Activated CD4-positive, alpha-beta T cell treated with anti-CD3 and anti-CD28 coated beads for 36 hours (primary cell): Measurements from ENCODE around the gene SORL1. TPM values are rescaled to one million over a fixed set of nuclear protein-coding genes. Genes with fewer than 3 reads are reported as not detected.
A peak's percentile ranks its signal among the peaks of the same experiment; 100 is the strongest.

ENCODE experiments used
- ATAC-seq: fragments of 200-7000 bp; cut with Tn5 transposase; one replicate; pipeline ENCODE4 v1.10.0; 2021; ENCODE audit warnings: mild to moderate bottlenecking, moderate library complexity
- CTCF ChIA-PET: fragments of 350-600 bp; sonication (Branson Sonifier 250); formaldehyde crosslinking; loops from one replicate; lab custom pipeline; 2021; ENCODE audit warnings: antibody characterized with exemption; lab: Charles Lee
- POLR2A ChIA-PET: fragments of 350-600 bp; sonication (Branson Sonifier 250); formaldehyde crosslinking; loops from one replicate; lab custom pipeline; 2021; ENCODE audit warnings: antibody characterized with exemption, inconsistent platforms; lab: Charles Lee
- DNase-seq: peaks from one replicate; pipeline ENCODE4 v3.0.0-alpha.2; 2020
- H3K27ac Mint-ChIP-seq: one replicate; pipeline ENCODE4 v1.8.0; 2021; ENCODE audit warnings: mixed read lengths
- H3K27me3 Mint-ChIP-seq: one replicate; pipeline ENCODE4 v1.8.0; 2021; ENCODE audit warnings: mixed read lengths
- H3K36me3 Mint-ChIP-seq: one replicate; pipeline ENCODE4 v1.8.0; 2021; ENCODE audit warnings: low read depth, mixed read lengths
- H3K4me1 Mint-ChIP-seq: one replicate; pipeline ENCODE4 v1.8.0; 2021; ENCODE audit warnings: mixed read lengths
- H3K4me3 Mint-ChIP-seq: one replicate; pipeline ENCODE4 v1.8.0; 2021; ENCODE audit warnings: mild to moderate bottlenecking, moderate library complexity, mixed read lengths
- H3K9me3 Mint-ChIP-seq: one replicate; pipeline ENCODE4 v1.8.0; 2021; ENCODE audit warnings: low read depth, mixed read lengths
- intact Hi-C, 2 experiments: fragments of 100-400 bp; cut with DNase I in 1 of 2; cut with micrococcal nuclease in 1 of 2; formaldehyde crosslinking; loops; one replicate each; pipeline versions ENCODE4 v1.14.2 to v1.15.1; 2022 to 2024; cut with DNase I, micrococcal nuclease
- total RNA-seq, 2 experiments: library from RNA; stranded (reverse); gene quantifications; one replicate each; pipeline ENCODE4 v1.2.3, GENCODE V29; 2021

SORL1 gene
- total RNA-seq, 2 experiments from 2014 or later, result 53.5 to 68.0 TPM

DNA sequence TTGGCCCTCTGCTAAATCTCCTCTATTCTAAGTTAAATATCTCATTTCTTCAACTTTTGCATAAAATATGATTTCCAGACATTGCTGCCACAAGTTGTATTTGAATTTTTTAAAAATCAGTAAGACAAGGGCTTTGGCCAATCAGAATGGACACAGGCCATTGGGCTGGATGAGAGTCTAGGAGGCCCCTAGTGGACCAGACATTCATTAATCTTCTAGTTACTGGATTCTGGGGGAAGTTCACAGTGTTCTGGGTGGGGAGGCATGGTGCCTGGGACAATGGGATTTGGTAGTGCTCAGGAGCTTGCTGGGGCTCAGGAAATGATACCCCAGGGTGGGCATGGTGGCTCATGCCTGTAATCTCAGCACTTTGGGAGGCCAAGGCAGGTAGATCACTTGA, 12.4 kb upstream of the SORL1 start:
- Mint-ChIP-seq H3K4me1 (peaks cover 52% of the 10 kb centered on the region), H3K9me3 (no peaks in the 10 kb centered on the region), H3K27ac (no peak overlapping the region), H3K4me3 (no peak overlapping the region), H3K27me3 (no peaks in the 10 kb centered on the region), H3K36me3 (peaks cover 6% of the 10 kb centered on the region)
- DNase-seq (no peak), ATAC-seq (no peak)
- CTCF ChIA-PET, result interaction anchor here (1.0 kb wide), 1 partner anchor 11 kb away, joined by 3 read pairs; no protein-coding TSS in a partner anchor
- POLR2A ChIA-PET, result no interaction called here
- intact Hi-C loops, result no loop called here

DNA sequence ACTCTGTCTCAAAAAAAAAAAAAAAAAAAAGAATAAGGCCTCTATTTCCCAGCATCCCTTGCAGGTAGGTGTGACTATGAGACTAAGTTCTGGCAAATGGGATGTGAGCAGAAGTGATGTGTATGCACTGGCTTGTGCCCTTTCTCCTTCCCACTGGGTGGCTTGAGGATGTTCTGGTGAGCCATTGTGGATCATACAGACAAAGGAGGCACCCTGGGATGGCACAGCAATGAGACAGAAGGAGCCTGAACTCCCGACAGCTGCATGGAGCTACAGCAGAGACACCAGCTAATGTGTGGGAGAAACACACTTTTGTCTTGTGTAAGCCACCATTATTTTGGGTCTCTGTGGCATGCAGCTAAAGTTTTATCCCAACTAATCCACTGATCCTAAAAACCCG, 10.6 kb upstream of the SORL1 start:
- H3K4me1 Mint-ChIP-seq, result peaks cover 53% of the 10 kb centered on the region
- no peaks in the 10 kb centered on the region for H3K27me3 Mint-ChIP-seq
- intact Hi-C loops, result no loop called here
- DNase-seq (no peak), ATAC-seq (no peak)
- no peaks in the 10 kb centered on the region for H3K9me3 Mint-ChIP-seq
- no peak overlapping the region for H3K27ac Mint-ChIP-seq
- ChIA-PET POLR2A (interaction anchor here (0.6 to 1.2 kb wide), 3 partner anchors 20 to 147 kb away, joined by 3 to 4 read pairs (median 3); no protein-coding TSS in a partner anchor), CTCF (interaction anchor here (0.7 to 1.3 kb wide), 3 partner anchors 35 to 139 kb away, joined by 3 to 4 read pairs (median 3); no protein-coding TSS in a partner anchor)
- H3K36me3 Mint-ChIP-seq, result peaks cover 9% of the 10 kb centered on the region
- no peak overlapping the region for H3K4me3 Mint-ChIP-seq

DNA sequence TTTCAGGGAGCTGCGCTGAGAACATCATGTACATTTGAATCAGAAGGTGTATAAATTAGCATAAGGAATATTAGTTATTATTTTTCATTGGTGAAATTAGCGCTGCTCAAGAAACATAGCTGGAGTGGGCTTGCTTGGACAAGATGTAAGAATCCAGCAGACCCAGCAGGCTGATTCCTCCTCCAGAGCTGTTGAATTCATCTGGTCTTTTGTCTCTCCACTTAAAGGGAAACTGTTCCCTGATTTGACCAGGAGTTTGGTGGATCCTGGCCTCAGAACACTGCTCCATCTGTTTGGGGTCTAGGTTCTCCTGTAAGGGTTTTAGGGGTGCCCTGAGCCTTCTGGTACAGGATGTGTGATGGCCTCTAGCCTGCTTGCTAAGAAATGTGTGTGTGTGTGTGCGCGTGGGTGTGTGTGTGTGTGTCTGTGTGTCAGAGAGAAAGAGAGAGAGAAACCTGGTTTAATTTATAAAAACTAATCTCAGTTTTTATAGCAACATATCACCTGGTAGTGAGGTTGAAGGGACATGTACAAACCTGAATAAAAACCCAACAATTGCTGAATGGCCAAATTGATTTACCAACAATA, 8.3 kb upstream of the SORL1 start:
- H3K27ac Mint-ChIP-seq, result peak overlapping the region; percentile 79

DNA sequence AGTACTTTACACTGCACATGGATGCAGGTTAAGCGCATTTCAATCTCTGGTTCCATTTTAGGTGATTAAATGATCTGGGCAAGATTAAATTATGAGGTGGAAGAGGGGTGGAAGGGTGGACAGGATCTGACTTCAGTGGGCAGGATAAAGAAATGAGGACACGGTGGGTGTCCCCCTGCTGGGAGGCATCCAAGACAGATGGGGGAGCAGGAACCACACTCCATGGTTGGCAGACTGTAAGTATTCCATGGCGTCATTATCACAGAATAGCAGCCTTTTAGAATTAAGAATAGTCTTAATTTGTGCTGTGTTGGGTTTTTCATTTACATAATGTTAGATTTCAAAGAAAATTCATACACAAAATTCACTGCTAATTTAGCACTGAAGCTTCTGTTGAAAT, 7.6 kb upstream of the SORL1 start:
- Mint-ChIP-seq H3K27me3 (no peaks in the 10 kb centered on the region), H3K36me3 (peaks cover 11% of the 10 kb centered on the region), H3K9me3 (no peaks in the 10 kb centered on the region), H3K4me3 (peak overlapping the region; percentile 4), H3K27ac (peak overlapping the region; percentile 86), H3K4me1 (peaks cover 63% of the 10 kb centered on the region)
- DNase-seq (no peak), ATAC-seq (no peak)
- intact Hi-C loops, result no loop called here
- POLR2A ChIA-PET, result no interaction called here
- CTCF ChIA-PET, result interaction anchor here (1.3 to 1.4 kb wide), 2 partner anchors 8 to 30 kb away, joined by 3 read pairs; no protein-coding TSS in a partner anchor

More for the DNA sequence above, 8.3 kb upstream of the SORL1 start:
- ChIA-PET POLR2A (no interaction called here), CTCF (interaction anchor here (0.8 to 1.8 kb wide), 5 partner anchors 13 to 76 kb away, joined by 3 to 6 read pairs (median 3); no protein-coding TSS in a partner anchor)
- Mint-ChIP-seq H3K27me3 (no peaks in the 10 kb centered on the region), H3K36me3 (peaks cover 11% of the 10 kb centered on the region), H3K4me1 (peaks cover 56% of the 10 kb centered on the region), H3K9me3 (no peaks in the 10 kb centered on the region), H3K4me3 (no peak overlapping the region)
- DNase-seq (peak; percentile 69), ATAC-seq (peak; percentile 38)
- intact Hi-C loops, result no loop called here

DNA sequence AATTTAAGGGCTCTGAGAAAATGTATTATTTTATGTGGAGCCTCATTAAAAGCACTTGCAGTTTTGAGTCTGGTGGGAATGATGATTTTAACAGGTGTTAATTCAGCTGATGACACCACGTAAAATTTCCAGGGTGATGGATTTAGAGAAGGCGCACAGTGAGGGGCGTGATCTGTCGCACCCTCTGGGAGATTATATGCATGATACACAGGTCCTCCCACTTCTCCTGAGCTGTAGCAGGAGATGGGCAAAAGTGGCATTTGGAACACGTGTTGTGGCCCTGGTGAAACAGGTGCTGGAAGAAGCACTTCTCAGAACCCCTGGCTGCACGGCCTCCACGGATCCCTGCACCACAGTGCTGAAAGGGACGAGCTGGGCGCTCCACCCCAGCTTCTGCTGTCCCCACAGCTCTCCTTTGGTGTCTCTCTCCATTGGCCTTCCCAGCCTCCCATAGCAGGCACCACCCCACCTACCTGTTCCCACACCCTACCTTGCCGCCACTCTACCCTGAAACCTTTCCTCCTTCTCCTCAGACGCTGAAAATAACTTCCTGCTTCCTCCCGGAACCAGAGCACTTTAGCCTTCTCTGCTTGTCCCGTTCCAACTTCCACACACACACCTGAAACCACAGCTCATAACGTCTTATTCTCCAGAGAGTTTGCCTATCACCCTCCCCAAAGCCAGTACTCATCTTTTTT, 6.9 kb upstream of the SORL1 start:
- Mint-ChIP-seq H3K27me3 (no peaks in the 10 kb centered on the region), H3K27ac (peak overlapping the region; percentile 86), H3K36me3 (peaks cover 11% of the 10 kb centered on the region), H3K9me3 (no peaks in the 10 kb centered on the region), H3K4me3 (peak overlapping the region; percentile 26), H3K4me1 (peaks cover 70% of the 10 kb centered on the region)
- ChIA-PET POLR2A (interaction anchor here (0.5 kb wide), 1 partner anchor 36 kb away, joined by 5 read pairs; no protein-coding TSS in a partner anchor), CTCF (interaction anchor here (1.3 to 1.4 kb wide), 2 partner anchors 8 to 30 kb away, joined by 3 read pairs; no protein-coding TSS in a partner anchor)
- intact Hi-C loops, result no loop called here
- DNase-seq, result no peak
- no peak for ATAC-seq

DNA sequence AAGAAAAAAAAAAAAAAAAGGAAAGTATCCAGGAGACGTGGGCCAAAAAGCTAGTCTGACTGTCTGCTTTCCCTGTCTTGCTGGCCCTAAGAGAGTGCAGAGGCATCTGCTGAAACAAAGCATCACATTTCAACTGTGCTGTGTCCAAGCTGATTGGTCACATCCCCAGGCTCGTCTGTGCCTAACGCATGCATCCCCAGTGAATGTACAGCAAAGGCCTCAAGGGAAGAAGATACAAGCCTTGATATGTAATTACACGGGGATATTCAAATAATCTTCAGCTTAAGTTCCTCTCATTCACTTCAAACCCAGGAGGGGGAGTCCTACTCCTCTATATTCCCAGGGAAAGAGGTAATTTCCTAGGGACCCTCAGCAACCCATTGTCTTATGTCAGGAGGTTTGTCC, 5.4 kb upstream of the SORL1 start:
- DNase-seq, result no peak
- Mint-ChIP-seq H3K4me1 (peaks cover 77% of the 10 kb centered on the region), H3K27me3 (no peaks in the 10 kb centered on the region), H3K36me3 (peaks cover 11% of the 10 kb centered on the region), H3K27ac (peak overlapping the region; percentile 82), H3K4me3 (no peak overlapping the region), H3K9me3 (no peaks in the 10 kb centered on the region)
- CTCF ChIA-PET, result interaction anchor here (0.6 to 1.4 kb wide), 3 partner anchors 12 to 14 kb away, joined by 3 to 5 read pairs (median 4); no protein-coding TSS in a partner anchor
- POLR2A ChIA-PET, result interaction anchor here (1.0 kb wide), 1 partner anchor 15 kb away, joined by 3 read pairs; no protein-coding TSS in a partner anchor
- intact Hi-C loops, result no loop called here
- no peak for ATAC-seq

DNA sequence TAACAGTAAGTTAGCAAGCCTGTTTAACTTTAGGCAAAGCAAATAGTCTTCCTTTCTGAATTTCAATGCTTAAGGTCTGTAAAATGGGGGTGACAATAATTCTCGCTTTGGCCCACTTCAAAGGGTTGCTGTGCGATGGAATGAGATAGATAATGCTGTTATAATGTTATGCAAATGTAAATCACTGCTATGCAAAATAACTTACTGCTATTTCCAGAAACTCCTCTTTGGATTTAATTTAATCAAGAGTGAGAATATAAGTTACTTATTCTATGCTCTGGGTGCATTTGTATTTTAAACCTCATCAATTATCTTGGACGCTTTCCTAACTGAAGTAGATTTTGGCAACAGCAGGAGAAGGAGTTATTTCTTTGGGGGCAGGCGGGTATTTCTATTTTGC, 4.1 kb upstream of the SORL1 start:
- Mint-ChIP-seq H3K27me3 (no peaks in the 10 kb centered on the region), H3K4me3 (no peak overlapping the region), H3K27ac (peak overlapping the region; percentile 86), H3K36me3 (peaks cover 12% of the 10 kb centered on the region), H3K4me1 (peaks cover 79% of the 10 kb centered on the region), H3K9me3 (no peaks in the 10 kb centered on the region)
- DNase-seq (no peak), ATAC-seq (no peak)
- ChIA-PET CTCF (interaction anchor here (0.8 to 1.4 kb wide), 2 partner anchors 13 to 143 kb away, joined by 3 to 5 read pairs; no protein-coding TSS in a partner anchor), POLR2A (no interaction called here)
- intact Hi-C loops, result loop anchor here in 1 of 2 experiments (2.0 kb wide), 1 partner anchor 13 kb away; no protein-coding TSS in a partner anchor

DNA sequence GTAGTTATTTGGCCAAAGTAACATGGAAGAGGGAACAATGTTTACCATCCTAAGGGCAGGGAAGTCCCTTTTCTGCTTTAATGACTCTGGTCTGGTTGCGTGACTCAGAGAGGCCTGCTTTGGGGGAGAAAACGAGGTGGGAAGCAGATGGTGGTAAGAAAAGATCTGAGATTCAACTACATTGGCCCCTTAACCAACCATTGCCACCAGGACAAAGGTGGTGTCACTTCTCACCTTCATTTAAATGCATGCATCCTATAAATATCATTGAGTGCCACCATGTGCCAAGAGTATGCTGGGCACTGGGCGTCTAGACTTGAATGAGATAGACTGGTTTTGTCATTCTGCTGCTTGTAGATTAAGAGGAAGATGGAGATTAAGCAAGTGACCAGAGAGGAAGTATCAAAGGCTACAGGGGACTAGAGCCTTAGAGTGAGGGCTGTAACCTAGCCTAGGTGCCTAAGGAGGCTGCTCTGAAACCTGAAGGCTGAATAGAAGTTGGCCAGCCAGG, 3.6 kb upstream of the SORL1 start:
- Mint-ChIP-seq H3K4me1 (peaks cover 82% of the 10 kb centered on the region), H3K27ac (peak overlapping the region; percentile 86), H3K36me3 (peaks cover 14% of the 10 kb centered on the region), H3K9me3 (no peaks in the 10 kb centered on the region), H3K4me3 (peak overlapping the region; percentile 43), H3K27me3 (no peaks in the 10 kb centered on the region)
- CTCF ChIA-PET, result interaction anchor here (0.8 to 1.2 kb wide), 3 partner anchors 16 to 143 kb away, joined by 3 to 5 read pairs (median 3); no protein-coding TSS in a partner anchor
- intact Hi-C loops, result loop anchor here in 1 of 2 experiments (2.0 kb wide), 1 partner anchor 14 kb away; no protein-coding TSS in a partner anchor
- POLR2A ChIA-PET, result interaction anchor here (1.2 to 4.9 kb wide), 3 partner anchors 14 to 133 kb away, joined by 6 to 51 read pairs (median 6); no protein-coding TSS in a partner anchor
- DNase-seq (no peak), ATAC-seq (no peak)

DNA sequence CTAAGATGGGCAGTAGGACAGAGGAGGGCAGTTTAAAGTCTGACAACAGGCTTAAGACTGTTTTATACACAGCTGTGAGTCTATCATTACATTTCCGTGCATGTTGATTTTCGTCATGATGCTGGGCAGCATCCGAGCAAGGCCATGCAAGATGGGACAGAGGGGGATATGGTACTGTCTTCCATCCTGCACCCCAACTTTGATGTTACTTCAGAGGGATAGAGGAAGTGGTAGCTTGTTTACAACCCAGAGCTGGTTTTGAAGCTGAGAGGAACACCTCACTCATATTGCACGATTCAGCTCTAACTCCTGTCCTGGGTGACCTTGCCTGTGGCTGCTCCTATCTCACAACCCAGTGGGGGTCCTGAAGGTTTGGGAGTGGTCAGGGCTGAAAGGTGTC, 3.0 kb upstream of the SORL1 start:
- Mint-ChIP-seq H3K27me3 (no peaks in the 10 kb centered on the region), H3K4me3 (peak overlapping the region; percentile 43), H3K36me3 (peaks cover 14% of the 10 kb centered on the region), H3K27ac (peak overlapping the region; percentile 86), H3K9me3 (no peaks in the 10 kb centered on the region), H3K4me1 (peaks cover 84% of the 10 kb centered on the region)
- intact Hi-C loops, result loop anchor here in 1 of 2 experiments (2.0 kb wide), 1 partner anchor 14 kb away; no protein-coding TSS in a partner anchor
- DNase-seq (no peak), ATAC-seq (peak; percentile 5)
- ChIA-PET CTCF (interaction anchor here (0.8 to 1.8 kb wide), 7 partner anchors 17 to 142 kb away, joined by 3 to 5 read pairs (median 4); no protein-coding TSS in a partner anchor), POLR2A (interaction anchor here (1.2 to 4.9 kb wide), 3 partner anchors 13 to 132 kb away, joined by 6 to 51 read pairs (median 6); no protein-coding TSS in a partner anchor)

DNA sequence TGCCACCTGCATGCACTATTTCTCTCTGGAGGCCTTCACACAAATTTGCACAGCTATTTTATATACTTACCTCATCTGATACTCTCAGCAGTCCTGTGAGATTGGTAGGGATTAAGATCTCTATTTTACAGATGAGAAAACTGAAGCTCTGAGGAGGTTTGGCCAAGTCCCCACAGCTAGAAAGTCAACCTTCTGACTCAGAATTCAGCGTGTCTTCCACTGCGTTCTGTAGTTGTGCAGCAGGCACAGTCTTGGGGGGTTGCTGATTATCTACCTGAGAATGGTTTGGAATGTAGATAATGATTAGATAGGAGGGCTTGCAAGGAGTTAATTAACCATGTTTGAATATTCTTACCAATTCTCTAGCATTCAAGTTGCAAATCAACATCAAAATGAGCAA, 2.5 kb upstream of the SORL1 start:
- intact Hi-C loops, result loop anchor here (2.0 to 10.0 kb wide), 2 partner anchors 15 to 125 kb away; no protein-coding TSS in a partner anchor
- DNase-seq (no peak), ATAC-seq (peak; percentile 25)
- Mint-ChIP-seq H3K9me3 (no peaks in the 10 kb centered on the region), H3K4me3 (peak overlapping the region; percentile 43), H3K4me1 (peaks cover 84% of the 10 kb centered on the region), H3K27ac (peak overlapping the region; percentile 86), H3K36me3 (peaks cover 15% of the 10 kb centered on the region), H3K27me3 (no peaks in the 10 kb centered on the region)
- ChIA-PET CTCF (interaction anchor here (0.6 to 1.8 kb wide), 10 partner anchors 17 to 1936 kb away, joined by 3 to 5 read pairs (median 4); no protein-coding TSS in a partner anchor), POLR2A (interaction anchor here (1.2 to 4.9 kb wide), 3 partner anchors 13 to 132 kb away, joined by 6 to 51 read pairs (median 6); no protein-coding TSS in a partner anchor)
